Measurements from ENCODE around the gene LCN15.
"Not testable (repeated sequence)": the region's sequence is repeated elsewhere in the genome, so short reads cannot be mapped to it uniquely, and the experiment has no call there.

The LCN15 gene

GRCh38 chr9:136794281-136794999 is 30.1 kb upstream of the LCN15 start:
- no peak for DNase-seq (ENCODE audit: low read depth)

- DNase-seq (ENCODE audit: low read depth) = no peak
These were observed 29.0 kb upstream of the LCN15 start for GRCh38 chr9:136793086-136793946.

GRCh38 chr9:136792321-136793085 is 28.2 kb upstream of the LCN15 start:
- no peak for DNase-seq (ENCODE audit: low read depth)

- DNase-seq (ENCODE audit: low read depth) = peak; percentile 51
These were observed 27.4 kb upstream of the LCN15 start for GRCh38 chr9:136791516-136792276.

GRCh38 chr9:136790640-136791515 is 26.6 kb upstream of the LCN15 start, which contains the start of gene TMEM141:
TMEM141 (plus strand) TSS chr9:136791344; CDS start chr9:136791371, 27 bp downstream.
- DNase-seq (ENCODE audit: low read depth) = peak; percentile 100

- no peak for DNase-seq (ENCODE audit: low read depth)
These were observed 25.2 kb upstream of the LCN15 start for GRCh38 chr9:136789523-136789937.

- DNase-seq (ENCODE audit: low read depth) = not testable (repeated sequence)
These were observed 24.6 kb upstream of the LCN15 start for GRCh38 chr9:136788644-136789522.

- peak; percentile 65 for DNase-seq (ENCODE audit: low read depth)
These were observed 23.5 kb upstream of the LCN15 start for GRCh38 chr9:136787690-136788400.

GRCh38 chr9:136786983-136787382 is 22.7 kb upstream of the LCN15 start:
- DNase-seq (ENCODE audit: low read depth) = not testable (repeated sequence)

- DNase-seq (ENCODE audit: low read depth) = no peak
These were observed 22.1 kb upstream of the LCN15 start for GRCh38 chr9:136786451-136786850.

GRCh38 chr9:136785565-136786355 is 21.4 kb upstream of the LCN15 start:
- DNase-seq (ENCODE audit: low read depth) = not testable (repeated sequence)

- DNase-seq (ENCODE audit: low read depth) = no peak
These were observed 20.7 kb upstream of the LCN15 start for GRCh38 chr9:136784997-136785361.

GRCh38 chr9:136784249-136784996 is 20.1 kb upstream of the LCN15 start:
- no peak for DNase-seq (ENCODE audit: low read depth)

- no peak for DNase-seq (ENCODE audit: low read depth)
These were observed 18.1 kb upstream of the LCN15 start for GRCh38 chr9:136782452-136782851.

- no peak for DNase-seq (ENCODE audit: low read depth)
These were observed 15.5 kb upstream of the LCN15 start for GRCh38 chr9:136779808-136780207.

- DNase-seq (ENCODE audit: low read depth) = no peak
These were observed 13.0 kb upstream of the LCN15 start for GRCh38 chr9:136777359-136777758.

- no peak for DNase-seq (ENCODE audit: low read depth)
These were observed 12.6 kb upstream of the LCN15 start for GRCh38 chr9:136776947-136777346.
